GM18526 (cell line): Measurements from ENCODE around the gene BPI.

Source experiments
- POLR2A ChIP-seq: IDR thresholded peaks from 3 replicates; pipeline ENCODE4 v1.6.1; 2011; ENCODE audit not compliant: insufficient read length; ENCODE audit errors: extremely low read depth

Gene BPI

GRCh38 chr20:38339997-38340396 lies 36.0 kb downstream of the BPI start:
- no peak for TF ChIP-seq POLR2A

GRCh38 chr20:38340693-38341092 lies 36.7 kb downstream of the BPI start:
- no peak for TF ChIP-seq POLR2A

- TF ChIP-seq POLR2A: no peak
Observed at GRCh38 chr20:38342216-38342615, 38.3 kb downstream of the BPI start.

GRCh38 chr20:38342713-38343310 lies 38.9 kb downstream of the BPI start:
- TF ChIP-seq POLR2A: no peak

GRCh38 chr20:38343311-38344106 lies 39.6 kb downstream of the BPI start:
- no peak for TF ChIP-seq POLR2A

- TF ChIP-seq POLR2A: no peak
Observed at GRCh38 chr20:38344107-38344701, 40.2 kb downstream of the BPI start.

- TF ChIP-seq POLR2A: no peak
Observed at GRCh38 chr20:38345643-38346042, 41.7 kb downstream of the BPI start.

GRCh38 chr20:38346247-38346651 lies 42.3 kb downstream of the BPI start, which contains the start of gene LBP:
Gene LBP (plus strand): TSS chr20:38346482. CDS start chr20:38346517, 35 bp downstream.
- no peak for TF ChIP-seq POLR2A

- no peak for TF ChIP-seq POLR2A
Observed at GRCh38 chr20:38346741-38347140, 42.8 kb downstream of the BPI start.

GRCh38 chr20:38349856-38350255 lies 45.9 kb downstream of the BPI start:
- TF ChIP-seq POLR2A: no peak

GRCh38 chr20:38350879-38351775 lies 47.2 kb downstream of the BPI start:
- no peak for TF ChIP-seq POLR2A

GRCh38 chr20:38353316-38353715 lies 49.4 kb downstream of the BPI start:
- TF ChIP-seq POLR2A: no peak

GRCh38 chr20:38354227-38354626 lies 50.3 kb downstream of the BPI start:
- TF ChIP-seq POLR2A: no peak

- TF ChIP-seq POLR2A: no peak
Observed at GRCh38 chr20:38355161-38356012, 51.4 kb downstream of the BPI start.
